Glomerular visceral epithelial cell (primary cell): ENCODE data around the gene PPFIA1.
"Not testable (repeated sequence)": the region's sequence is repeated elsewhere in the genome, so short reads cannot be mapped to it uniquely, and the experiment has no call there.

Experiments used
- DNase-seq: peaks from one replicate; pipeline ENCODE4 v3.0.0-alpha.2; 2016; ENCODE audit errors: extremely low spot score

PPFIA1 gene

GRCh38 chr11:70394211-70394950 is 123.9 kb downstream of the PPFIA1 start:
- DNase-seq = no peak

DNA sequence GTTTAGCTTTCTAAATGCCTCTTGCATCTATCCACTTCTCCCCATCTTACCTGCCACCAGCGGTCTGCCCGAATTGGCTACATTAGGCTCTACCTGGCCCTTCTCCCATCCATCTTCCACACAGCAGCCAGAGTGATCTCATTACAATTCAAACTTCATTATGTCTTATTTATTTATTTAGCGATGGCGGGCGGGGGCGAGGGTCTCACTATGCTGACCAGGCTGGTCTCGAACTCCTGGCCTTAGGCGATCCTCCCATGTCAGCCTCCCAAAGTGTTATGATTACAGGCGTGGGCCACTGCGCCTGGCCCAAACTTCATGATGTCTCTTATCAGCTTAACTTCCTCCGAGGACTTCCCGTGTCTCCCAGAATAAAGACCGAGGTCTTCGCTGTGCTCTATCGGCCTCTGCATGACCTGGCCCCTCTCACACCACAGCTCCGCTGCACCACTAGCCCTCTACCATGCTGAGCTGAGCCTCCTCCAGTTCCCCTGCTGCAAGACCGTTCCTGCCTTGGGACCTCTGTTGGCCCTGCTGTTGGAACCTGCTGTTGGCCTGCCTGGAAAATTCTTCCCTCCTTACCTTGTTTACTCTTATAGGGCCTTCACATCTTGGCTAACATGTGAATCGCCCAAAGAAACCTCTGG is 127.0 kb downstream of the PPFIA1 start:
- DNase-seq = no peak

GRCh38 chr11:70397983-70398833 is 127.7 kb downstream of the PPFIA1 start, which contains the start of gene CTTN:
CTTN (plus strand) TSS chr11:70398529; CDS start chr11:70407298, 8,769 bp downstream.
- DNase-seq = peak; percentile 83

- DNase-seq = no peak
These were observed 128.6 kb downstream of the PPFIA1 start for GRCh38 chr11:70398834-70399680.

- DNase-seq = peak; percentile 95
These were observed 129.2 kb downstream of the PPFIA1 start for GRCh38 chr11:70399681-70400112.

DNA sequence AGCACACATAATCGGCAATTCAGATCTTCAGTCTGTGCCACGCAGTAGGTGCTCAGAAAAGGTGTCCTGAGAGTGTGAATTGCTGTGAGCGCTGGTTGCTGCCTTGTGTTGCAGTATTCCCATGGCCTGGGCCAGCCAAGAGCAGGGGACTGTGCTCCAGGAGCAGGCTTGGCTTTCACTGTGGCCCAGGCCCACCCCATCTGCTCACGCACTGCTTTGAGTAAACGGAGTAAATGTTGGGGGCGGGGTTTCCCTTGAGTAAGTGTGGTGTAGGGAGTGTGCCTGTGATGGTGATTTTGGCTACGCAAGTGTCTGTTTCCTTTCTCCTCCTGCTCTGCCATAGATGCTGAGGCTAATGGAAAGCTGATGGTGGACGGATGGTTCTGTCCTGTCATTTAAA is 130.2 kb downstream of the PPFIA1 start:
- no peak for DNase-seq

- DNase-seq = no peak
These were observed 131.5 kb downstream of the PPFIA1 start for GRCh38 chr11:70402016-70402415.

DNA sequence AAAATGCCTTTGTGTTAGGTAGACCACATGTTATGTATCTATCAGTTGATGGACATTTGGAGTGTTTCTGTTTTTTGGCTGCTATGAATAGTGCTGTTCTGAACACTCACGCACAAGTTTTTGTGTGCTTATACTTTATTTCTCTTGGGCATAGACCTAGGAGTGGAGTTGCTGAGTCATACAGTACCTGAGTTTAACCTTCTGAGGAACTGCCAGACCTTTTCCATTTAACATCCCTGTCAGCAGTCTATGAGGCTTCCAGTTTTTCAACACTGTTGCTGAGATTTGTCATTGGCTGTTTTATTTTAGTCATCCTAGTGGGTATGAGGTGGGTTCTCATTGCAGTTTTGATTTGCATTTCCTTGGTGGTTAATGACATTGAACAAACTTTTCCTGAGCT is 132.2 kb downstream of the PPFIA1 start:
- DNase-seq = no peak

DNA sequence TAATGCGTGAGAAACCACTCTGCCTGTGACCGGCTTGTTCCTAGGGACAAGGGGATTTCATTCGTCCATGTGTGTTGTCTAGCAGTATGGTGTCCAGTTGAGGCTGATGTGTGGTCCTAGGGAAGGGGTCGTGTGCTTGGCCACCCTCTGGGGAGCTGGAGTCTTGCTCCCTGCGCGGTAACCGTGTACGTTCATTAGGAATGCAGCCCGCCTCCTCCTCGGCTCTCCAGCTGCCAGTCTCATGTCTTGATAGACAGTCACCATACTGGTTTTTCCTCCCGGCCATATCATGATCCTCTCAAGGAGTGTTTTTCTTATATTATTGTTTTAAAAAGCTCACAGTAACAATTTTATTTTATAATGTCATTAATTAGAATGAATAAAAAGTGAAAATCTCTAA is 133.8 kb downstream of the PPFIA1 start:
- DNase-seq = no peak

GRCh38 chr11:70405679-70406395 is 135.3 kb downstream of the PPFIA1 start:
- no peak for DNase-seq

DNA sequence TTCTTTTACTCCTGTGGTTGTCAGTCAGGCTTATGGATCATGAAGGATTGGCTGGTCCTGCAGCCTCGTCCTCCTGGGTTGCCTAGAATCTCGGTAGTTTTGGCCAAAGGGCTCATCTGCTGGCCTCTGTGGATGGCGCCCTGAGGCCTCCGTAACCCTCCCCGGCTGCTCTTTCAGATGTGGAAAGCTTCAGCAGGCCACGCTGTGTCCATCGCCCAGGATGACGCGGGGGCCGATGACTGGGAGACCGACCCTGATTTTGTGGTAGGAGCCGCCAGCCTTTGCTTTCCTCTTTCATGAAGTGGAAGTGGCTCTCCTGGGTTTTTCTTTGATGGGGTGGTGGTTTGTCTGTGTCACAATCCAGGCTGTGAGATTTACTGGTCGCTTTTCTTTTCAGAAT is 136.6 kb downstream of the PPFIA1 start:
- DNase-seq = no peak

- no peak for DNase-seq
These were observed 137.3 kb downstream of the PPFIA1 start for GRCh38 chr11:70407814-70408213.

DNA sequence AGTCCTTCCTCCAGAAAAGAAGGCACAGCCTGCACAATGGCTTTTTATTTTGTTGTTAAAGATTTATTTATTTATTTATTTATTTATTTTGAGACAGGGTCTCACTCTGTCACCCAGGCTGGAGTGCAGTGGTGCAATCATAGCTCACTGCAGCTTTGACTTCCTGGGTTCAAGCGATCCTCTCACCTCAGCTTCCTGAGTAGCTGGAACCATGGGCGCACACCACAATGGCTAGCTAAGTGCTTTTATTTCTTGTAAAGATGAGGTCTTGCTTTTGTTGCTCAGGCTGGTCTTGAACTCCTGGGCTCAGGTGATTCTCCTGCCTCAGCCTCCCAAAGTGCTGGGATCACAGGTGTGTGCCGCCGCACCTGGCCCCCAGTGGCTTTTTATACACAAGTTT is 137.8 kb downstream of the PPFIA1 start:
- not testable (repeated sequence) for DNase-seq

GRCh38 chr11:70409437-70409836 is 138.9 kb downstream of the PPFIA1 start:
- no peak for DNase-seq

- no peak for DNase-seq
These were observed 139.4 kb downstream of the PPFIA1 start for GRCh38 chr11:70409871-70410270.

- DNase-seq = no peak
These were observed 140.1 kb downstream of the PPFIA1 start for GRCh38 chr11:70410276-70411205.

- no peak for DNase-seq
These were observed 141.4 kb downstream of the PPFIA1 start for GRCh38 chr11:70411713-70412452.

DNA sequence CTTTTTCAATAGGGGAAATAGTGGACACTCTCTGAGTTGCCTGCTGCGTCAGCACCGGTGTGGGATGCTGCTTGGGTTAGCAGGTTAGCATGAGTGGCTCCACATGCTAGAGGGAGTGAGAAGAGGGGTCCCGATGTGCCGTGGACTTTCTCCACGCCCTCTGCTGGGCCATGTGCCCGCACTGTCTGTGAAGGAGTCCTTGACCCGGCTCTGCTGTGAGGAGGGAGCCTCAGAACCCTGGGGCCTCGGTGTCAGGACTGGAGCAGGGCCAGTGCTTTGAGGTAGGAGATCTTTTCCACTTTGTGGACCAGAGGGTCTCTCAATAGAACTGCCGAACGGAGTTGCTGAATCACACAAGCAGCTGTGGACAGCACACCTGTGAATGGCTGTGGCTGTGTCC is 142.7 kb downstream of the PPFIA1 start:
- no peak for DNase-seq
